Ramos (cell line): ENCODE measurements around the gene IFNA14.
"Not testable (repeated sequence)": the region's sequence is repeated elsewhere in the genome, so short reads cannot be mapped to it uniquely, and the experiment has no call there.

ENCODE experiments used
- in situ Hi-C: fragments of 300-500 bp; cut with MboI; formaldehyde crosslinking; loops from one replicate; pipeline ENCODE4 v1.14.3; 2022; ENCODE audit warnings: low sequenced_read_pairs; ENCODE audit not compliant: unreplicated experiment

IFNA14 gene

GRCh38 chr9:21239911-21240310, at the start of gene IFNA14:
TSS of gene IFNA14 (minus strand) at chr9:21240005. CDS start at chr9:21239935, 70 bp downstream.
- in situ Hi-C loops: no loop called here

GRCh38 chr9:21287280-21287679, 47.5 kb upstream of the IFNA14 start:
- in situ Hi-C loops: no loop called here

- in situ Hi-C loops: no loop called here
Measured at GRCh38 chr9:21286659-21287058, 46.9 kb upstream of the IFNA14 start.

- in situ Hi-C loops: no loop called here
Measured at GRCh38 chr9:21286099-21286498, 46.3 kb upstream of the IFNA14 start.

- in situ Hi-C loops: no loop called here
Measured at GRCh38 chr9:21281275-21281674, 41.5 kb upstream of the IFNA14 start.

GRCh38 chr9:21268347-21268657, 28.5 kb upstream of the IFNA14 start:
- in situ Hi-C loops: no loop called here

GRCh38 chr9:21267485-21268346, 27.9 kb upstream of the IFNA14 start:
- in situ Hi-C loops: no loop called here

- in situ Hi-C loops: no loop called here
Measured at GRCh38 chr9:21266733-21267484, 27.1 kb upstream of the IFNA14 start.

- in situ Hi-C loops: no loop called here
Measured at GRCh38 chr9:21265421-21266189, 25.8 kb upstream of the IFNA14 start.

GRCh38 chr9:21255538-21256212, 15.9 kb upstream of the IFNA14 start:
- in situ Hi-C loops: no loop called here

GRCh38 chr9:21252721-21253547, 13.1 kb upstream of the IFNA14 start:
- in situ Hi-C loops: no loop called here

GRCh38 chr9:21251638-21252037, 11.8 kb upstream of the IFNA14 start:
- in situ Hi-C loops: no loop called here

GRCh38 chr9:21251190-21251589, 11.4 kb upstream of the IFNA14 start:
- in situ Hi-C loops: no loop called here

GRCh38 chr9:21244836-21245235, 5.0 kb upstream of the IFNA14 start:
- in situ Hi-C loops: no loop called here

- in situ Hi-C loops: not testable (repeated sequence)
Measured at GRCh38 chr9:21236360-21236714, 3.5 kb downstream of the IFNA14 start.

- in situ Hi-C loops: not testable (repeated sequence)
Measured at GRCh38 chr9:21235468-21236359, 4.1 kb downstream of the IFNA14 start.

GRCh38 chr9:21234153-21234687, 5.6 kb downstream of the IFNA14 start:
- in situ Hi-C loops: no loop called here

GRCh38 chr9:21233258-21233657, 6.5 kb downstream of the IFNA14 start:
- in situ Hi-C loops: no loop called here
